GM18505 (cell line): ENCODE data around the gene CARD10.

Experiments used
- ATAC-seq: cut with Tn5 transposase; IDR thresholded peaks from one replicate; pipeline ENCODE4 v1.9.1; 2021; ENCODE audit not compliant: unreplicated experiment
- POLR2A ChIP-seq: IDR thresholded peaks from 4 replicates; pipeline ENCODE4 v1.6.1; 2011; ENCODE audit warnings: borderline replicate concordance; ENCODE audit not compliant: insufficient read depth, insufficient read length; ENCODE audit errors: extremely low read depth

The CARD10 gene

GRCh38 chr22:37526376-37526775, 7.2 kb upstream of the CARD10 start:
- TF ChIP-seq POLR2A = no peak
- ATAC-seq = no peak

DNA sequence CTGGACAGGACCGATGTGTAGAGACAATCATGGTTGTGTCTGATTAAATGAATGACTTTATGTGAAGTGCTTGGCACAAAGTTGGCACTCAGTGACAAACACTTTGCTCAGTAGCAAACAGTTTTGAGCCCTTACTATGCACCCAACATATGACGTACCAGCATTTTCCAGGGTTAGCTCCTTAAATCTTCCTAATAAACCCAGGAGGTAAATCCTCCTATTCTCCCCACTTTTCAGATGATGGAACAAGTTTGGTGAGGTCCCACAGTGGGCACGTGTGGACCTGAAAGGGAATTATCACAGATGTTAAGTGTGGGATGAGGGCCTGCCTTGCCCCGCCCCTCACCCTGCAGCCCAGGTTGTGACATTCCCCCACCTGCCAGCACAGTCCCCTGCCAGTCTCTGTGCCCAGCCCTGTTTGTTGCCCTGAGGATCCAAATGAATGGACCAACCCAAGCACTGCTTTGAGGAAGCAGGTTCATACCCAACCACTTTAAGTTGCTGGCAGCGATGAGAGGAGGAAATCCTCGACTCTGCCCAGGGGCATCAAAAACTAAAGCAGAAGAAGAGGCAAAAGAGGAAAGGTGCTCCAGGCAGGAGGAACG, 6.6 kb upstream of the CARD10 start:
- TF ChIP-seq POLR2A = no peak
- ATAC-seq = no peak

DNA sequence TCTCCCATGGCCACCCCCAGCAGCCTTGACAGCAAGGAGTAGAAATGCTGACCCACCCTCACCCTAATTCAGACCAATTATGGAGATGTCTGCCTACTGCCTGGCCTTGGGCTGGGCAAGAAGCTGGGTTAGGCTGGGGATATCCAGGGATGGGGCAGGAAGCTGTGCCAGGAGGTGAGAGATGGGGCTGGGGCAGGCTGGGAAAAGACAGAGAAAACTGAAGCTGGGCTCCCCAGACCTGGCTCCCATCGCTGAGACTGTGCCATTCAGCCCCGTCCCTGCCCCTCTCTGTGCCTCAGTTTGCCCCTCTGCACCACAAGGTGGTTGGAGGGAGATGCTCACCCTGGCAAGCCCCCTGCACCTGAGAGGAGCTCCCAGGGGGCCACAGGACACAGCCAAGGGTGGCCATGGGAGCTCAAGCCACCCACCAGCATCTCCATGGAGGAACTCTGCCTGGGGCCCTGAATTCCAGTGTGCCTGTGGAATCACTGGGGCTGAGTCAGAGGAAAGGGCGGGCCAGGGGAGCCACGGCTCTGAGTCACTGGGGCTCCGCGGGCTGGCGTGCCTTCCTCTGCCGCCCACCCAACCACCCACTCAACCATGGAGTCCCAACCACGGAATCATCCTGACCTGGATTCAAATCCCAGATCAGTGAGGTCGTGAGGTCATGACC, 6.0 kb upstream of the CARD10 start:
- no peak for TF ChIP-seq POLR2A
- ATAC-seq = no peak

GRCh38 chr22:37522482-37522881, 3.3 kb upstream of the CARD10 start:
- no peak for TF ChIP-seq POLR2A
- ATAC-seq = no peak

DNA sequence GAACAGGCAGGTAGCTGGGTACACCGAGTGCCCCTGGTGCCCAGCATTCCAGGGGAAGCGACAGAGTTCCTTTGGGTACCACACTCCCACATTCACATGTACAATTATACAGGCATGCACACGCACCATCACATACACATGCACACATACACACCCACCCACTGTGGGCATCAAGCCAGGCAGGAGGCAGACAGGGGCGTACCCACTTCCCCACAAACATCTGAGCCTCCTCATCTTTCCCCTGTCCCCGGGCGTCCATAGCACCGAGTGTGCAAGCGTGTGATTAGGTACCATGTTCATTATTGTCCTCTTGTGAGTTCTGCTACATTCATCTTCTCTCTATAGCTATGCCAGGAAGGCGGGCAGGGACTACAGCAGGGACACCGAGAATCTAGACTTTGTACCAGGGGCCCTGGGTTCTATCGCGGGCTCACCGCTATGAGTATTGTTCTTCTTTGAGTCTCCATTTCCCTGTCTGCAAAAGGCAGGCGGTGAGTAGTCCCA, 2.1 kb upstream of the CARD10 start:
- no peak for TF ChIP-seq POLR2A
- ATAC-seq = no peak

DNA sequence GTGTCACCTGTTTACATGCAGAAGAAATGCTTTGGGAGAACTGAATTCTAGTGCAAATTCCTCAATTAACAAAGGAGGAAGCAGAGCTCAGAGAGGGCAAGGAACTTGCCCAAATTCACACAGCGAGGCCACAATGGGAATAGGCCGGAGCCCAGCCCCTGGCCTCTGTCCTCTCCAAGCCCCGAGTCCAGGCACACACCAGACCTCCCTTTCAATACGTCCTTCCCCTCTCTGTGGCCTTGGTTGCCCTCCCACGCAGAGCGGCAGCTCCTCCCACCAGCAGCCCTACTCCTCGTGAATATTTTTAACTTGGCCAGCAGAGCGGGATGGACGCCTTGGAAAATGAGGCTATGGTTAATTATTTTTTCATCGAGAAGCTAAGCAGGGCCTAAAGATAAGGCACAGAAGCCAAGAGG, 1.6 kb upstream of the CARD10 start:
- ATAC-seq = no peak
- TF ChIP-seq POLR2A = no peak

- no peak for ATAC-seq
- no peak for TF ChIP-seq POLR2A
These were observed 527 bp downstream of the CARD10 start for GRCh38 chr22:37518509-37519267.

DNA sequence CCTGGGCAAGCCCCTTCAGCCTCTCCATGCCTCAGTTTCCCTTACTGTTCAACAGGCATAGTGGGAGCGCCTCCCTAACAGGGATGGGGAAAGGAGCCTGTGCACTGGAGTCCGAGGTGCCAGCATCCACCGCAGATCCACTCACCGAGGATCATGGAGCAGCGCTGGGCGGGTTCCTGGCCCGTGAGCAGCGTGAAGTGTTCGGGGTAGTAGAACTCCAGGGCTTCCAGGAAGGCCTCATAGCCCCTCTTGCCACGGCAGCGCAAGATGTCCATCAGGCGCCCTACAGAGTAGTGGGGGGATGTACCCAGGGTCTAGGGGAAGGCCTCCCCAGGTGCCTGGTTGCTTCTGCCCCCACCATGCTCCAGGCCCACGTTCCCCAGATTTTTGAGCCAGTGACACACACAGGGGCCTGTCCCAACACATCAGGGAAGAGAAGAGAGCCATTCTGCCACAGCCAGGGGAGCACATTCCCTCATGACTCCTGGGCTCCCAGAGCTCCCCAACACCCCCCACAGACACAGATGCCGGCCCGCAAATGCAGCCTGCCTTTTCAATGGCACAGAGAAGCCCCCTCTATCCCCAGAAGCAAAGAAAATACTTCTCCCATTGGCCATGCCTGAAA, 1.3 kb downstream of the CARD10 start:
- ATAC-seq = no peak

GRCh38 chr22:37516456-37516855, 2.8 kb downstream of the CARD10 start:
- no peak for TF ChIP-seq POLR2A

More for the DNA sequence above, 1.3 kb downstream of the CARD10 start:
- TF ChIP-seq POLR2A = no peak

GRCh38 chr22:37515901-37516300, 3.3 kb downstream of the CARD10 start:
- ATAC-seq = no peak
- no peak for TF ChIP-seq POLR2A

More at GRCh38 chr22:37516456-37516855, 2.8 kb downstream of the CARD10 start:
- ATAC-seq = no peak

DNA sequence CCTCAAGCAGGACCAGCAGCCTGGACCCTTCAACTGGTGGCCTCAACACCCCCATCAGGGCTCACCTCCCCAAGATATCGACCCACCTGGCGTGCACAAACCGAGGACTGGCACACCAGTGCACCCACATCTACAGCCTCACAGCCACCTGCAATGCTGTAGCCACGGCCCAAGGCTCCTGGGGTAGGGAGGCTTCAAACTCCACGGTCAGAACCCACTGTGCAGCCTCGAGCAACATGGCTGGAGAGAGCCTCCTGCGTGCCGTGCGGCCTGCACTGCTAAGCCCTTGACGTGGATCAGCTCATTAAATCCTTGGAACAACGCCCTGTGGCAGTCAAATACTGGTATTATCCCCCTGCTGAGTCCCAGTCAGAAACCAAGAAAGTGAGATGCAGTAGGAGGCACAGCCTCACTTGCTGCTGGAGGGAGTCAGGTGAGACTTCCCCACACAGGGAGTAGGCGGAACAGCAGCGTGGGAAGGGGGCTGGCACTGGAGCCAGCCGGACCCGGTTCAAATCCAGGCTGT, 4.6 kb downstream of the CARD10 start:
- ATAC-seq = no peak
- TF ChIP-seq POLR2A = no peak

- no peak for ATAC-seq
- no peak for TF ChIP-seq POLR2A
These were observed 7.7 kb downstream of the CARD10 start for GRCh38 chr22:37511395-37512104.
